ENCODE data around the gene IL26.

IL26 gene, protein sequence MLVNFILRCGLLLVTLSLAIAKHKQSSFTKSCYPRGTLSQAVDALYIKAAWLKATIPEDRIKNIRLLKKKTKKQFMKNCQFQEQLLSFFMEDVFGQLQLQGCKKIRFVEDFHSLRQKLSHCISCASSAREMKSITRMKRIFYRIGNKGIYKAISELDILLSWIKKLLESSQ

GRCh38 chr12:68225576-68226476 lies at the start of gene IL26:
TSS of gene IL26 (minus strand) at chr12:68225810. CDS start at chr12:68225756, 54 bp downstream.
- DNase-seq = peak; percentile 77

DNA sequence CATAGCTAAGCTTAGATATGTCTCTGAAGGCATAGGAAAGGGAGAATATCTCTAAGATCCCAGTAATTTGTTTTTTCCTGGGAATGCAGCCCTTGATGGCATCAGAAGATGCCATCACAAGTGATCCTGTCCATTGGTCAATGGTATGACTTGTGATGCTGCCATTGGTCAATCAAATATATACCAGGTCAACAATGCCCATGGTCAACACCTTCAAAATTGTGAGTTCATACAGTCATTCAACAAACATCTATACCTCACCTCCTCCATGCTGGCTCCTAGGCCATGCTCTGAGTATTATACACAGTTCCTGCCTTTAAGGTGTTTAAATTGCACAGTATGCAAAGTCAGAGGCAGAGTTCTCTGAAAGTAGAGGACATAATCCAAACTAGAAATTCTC lies 47.1 kb upstream of the IL26 start:
- DNase-seq = no peak

DNA sequence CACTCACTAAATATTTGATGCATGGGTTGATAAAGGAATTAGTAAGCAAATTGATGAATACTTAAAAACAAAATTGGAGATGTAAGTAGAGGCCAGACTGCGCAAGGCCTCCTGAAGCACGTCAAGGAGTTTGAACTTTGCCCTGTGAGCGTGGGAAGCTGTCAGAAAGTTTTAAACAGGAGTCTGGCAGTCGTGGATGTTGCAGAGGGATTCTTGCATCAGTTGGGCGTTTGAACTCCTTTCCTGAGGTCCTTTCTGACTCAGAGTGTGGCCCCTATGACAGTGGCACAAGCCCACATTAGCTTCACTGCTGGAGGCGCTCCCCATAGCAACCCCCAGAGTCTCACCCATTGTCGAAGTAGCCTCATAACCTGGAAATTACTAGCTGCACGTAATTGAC lies 45.7 kb upstream of the IL26 start:
- no peak for DNase-seq

DNA sequence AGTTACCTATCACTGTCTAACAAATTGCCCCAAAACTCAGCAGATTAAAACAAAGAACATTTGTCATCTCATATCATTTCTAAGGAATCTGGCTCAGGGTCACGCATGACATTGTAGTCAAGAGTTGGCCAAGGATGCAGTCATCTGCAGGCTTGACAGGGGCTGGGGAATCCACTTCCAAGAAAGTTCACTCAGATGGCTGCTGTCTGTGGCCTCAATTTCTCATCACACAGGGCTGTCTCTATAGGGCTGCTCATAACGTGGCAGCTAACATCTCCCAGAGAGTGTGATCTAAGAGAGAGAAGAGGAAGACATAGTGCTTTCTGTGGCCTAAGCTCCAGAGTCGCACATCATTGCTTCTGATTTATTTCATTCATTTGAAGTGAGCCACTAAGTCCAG lies 44.7 kb upstream of the IL26 start:
- DNase-seq = no peak

- DNase-seq = peak; percentile 58
Measured at GRCh38 chr12:68269779-68270178, 44.2 kb upstream of the IL26 start.

- no peak for DNase-seq
Measured at GRCh38 chr12:68268967-68269366, 43.4 kb upstream of the IL26 start.

- DNase-seq = peak; percentile 71
Measured at GRCh38 chr12:68267892-68268396, 42.3 kb upstream of the IL26 start.

- DNase-seq = no peak
Measured at GRCh38 chr12:68264857-68265256, 39.2 kb upstream of the IL26 start.

GRCh38 chr12:68264158-68264855 lies 38.7 kb upstream of the IL26 start:
- peak; percentile 57 for DNase-seq

- no peak for DNase-seq
Measured at GRCh38 chr12:68263366-68263765, 37.8 kb upstream of the IL26 start.

DNA sequence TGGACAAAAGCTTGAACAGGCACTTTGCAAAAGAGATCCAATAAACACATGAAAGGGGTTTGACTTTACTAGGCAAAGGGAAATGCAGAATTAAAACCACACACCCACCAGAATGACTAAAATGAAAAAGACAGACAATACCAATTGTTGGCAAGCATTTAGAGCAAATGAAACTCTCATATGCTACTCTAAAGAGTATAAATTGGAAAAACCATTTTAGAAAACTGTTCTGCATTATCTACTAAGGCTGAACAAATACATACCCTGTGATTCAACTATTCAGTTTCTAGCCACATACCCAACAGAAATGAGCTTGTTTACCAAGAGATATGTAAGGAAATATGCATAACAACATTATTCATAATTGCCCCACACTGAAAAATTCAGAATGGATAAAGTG lies 36.3 kb upstream of the IL26 start:
- peak; percentile 74 for DNase-seq

DNA sequence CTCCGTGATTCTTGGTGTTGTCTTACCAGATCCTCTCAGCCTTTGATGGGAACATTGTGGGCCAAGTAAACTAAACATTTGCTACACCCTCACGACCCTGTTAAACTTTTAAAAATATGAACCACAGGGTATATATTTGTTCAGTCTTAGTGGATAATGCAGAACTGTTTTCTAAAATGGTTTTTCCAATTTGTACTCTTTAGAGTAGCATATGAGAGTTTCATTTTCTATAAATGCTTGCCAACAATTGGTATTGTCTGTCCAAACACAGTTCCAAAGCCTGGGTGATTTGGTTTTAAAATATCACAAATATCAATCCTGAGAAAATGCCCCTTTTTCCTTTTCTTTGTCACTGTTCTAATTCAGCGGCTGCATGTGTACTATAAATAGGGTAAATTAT lies 34.5 kb upstream of the IL26 start:
- no peak for DNase-seq

DNA sequence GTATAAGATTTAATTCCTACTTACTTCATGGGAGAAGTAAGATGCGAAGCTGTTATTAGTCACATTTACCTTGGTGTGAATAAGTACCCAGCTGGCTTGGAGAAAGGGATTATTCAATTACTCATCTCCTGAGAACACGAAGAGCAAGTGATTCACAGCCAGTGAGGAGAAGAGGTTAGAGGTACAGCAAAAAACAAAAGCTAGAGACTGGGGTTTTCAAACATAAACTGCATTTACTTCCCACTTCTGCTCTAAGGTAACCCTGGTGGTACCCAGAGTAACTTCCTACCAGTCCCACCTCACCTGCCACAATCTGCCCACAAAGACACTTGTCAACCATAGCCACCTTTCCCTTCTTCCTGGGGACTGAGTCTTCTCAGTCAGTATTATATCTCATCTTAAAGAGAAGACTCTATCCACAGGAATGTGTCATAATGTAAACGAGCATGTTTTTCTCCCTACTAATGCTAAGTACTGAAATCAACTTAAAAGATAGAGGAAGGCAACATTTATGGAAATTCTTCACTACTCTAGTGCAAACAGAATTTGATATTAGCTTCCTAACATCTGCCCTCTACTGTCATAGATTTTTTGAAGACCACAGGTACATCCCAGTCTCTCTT lies 33.8 kb upstream of the IL26 start:
- peak; percentile 86 for DNase-seq

GRCh38 chr12:68253504-68253903 lies 27.9 kb upstream of the IL26 start, which contains the start of gene IL22:
TSS of gene IL22 (minus strand) at chr12:68253604. CDS start at chr12:68253448, 156 bp downstream.
- no peak for DNase-seq

DNA sequence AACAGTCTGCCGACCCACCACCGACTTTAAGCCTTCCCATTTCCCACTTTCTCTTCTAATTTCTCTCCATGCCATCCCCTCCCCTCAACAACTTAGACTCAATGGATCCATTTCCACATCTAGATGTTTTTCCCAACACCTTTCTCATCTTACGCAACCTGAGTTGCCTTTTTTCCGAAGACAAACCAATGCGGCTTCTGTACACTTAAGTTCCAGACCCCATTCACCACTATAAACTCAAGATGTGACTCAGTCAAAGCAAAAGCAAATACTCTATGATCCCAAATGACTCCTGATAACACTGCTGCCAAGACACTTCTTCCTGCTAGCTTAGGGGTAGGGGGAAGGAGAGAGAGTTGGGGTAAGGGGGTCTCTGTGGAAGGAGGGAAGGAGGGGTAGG lies 26.5 kb upstream of the IL26 start:
- no peak for DNase-seq

GRCh38 chr12:68250454-68250853 lies 24.8 kb upstream of the IL26 start:
- DNase-seq = no peak

DNA sequence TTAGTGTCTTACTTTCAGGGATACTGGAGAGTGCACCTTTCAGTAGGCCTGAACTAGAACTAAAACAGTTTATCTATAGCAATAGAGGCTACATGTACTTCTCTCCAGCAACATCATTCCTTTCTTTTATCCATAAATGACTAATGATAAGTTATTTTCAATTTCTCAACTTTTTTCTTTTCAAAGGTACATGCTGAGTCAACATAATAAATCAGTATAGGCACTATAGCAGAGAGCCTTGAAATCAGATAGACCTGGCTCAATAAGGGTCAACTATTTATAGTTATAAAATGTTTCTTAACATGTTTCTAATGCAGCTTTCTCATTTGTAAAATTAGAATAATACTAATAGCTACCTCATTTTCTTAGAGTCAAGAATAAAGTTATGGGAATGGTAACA lies 22.2 kb upstream of the IL26 start:
- DNase-seq = no peak

- no peak for DNase-seq
Measured at GRCh38 chr12:68246350-68246749, 20.7 kb upstream of the IL26 start.

- DNase-seq = no peak
Measured at GRCh38 chr12:68245180-68246021, 19.8 kb upstream of the IL26 start.

- DNase-seq = no peak
Measured at GRCh38 chr12:68242777-68243176, 17.2 kb upstream of the IL26 start.

DNA sequence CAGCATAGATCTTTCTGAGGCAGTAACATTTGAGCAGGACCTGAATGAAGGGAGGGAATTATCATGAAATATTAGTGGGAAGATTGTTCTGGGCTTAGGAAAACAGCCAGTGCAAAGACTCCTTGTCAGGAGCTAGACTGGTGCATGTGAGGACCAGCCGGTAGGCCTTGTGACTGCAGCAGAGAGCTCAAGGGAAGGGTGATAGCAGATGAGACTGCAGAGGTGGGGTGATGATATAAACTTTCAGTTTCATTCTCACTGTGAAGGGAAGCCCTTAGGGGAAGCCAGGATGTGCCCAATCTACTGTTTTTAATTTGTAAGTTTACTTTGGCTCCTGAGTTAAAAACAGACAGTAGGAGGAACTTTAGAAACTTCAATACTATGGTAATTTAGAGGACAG lies 15.4 kb upstream of the IL26 start:
- DNase-seq = peak; percentile 93

DNA sequence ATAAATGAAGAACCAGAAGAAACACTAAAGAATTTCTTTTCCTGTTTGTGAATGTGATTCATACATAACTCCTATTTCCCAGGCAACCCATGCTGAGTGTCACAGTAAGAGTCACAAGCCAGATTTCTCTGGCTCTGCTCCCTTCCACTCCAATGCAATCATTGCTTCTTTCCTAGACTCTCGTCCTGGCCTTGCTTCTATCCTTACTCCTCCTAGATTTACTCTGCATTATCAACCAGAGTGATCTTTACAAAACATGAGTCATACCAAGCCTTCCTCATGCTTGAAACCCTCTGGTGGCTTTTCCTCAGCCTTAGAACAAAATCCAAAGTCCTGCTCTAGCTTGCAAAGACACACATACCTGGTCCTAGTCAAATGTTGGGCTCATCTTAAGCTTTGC lies 14.5 kb upstream of the IL26 start:
- DNase-seq = peak; percentile 68
